ENCODE results near the gene STN1. TPM values are rescaled to one million over a fixed set of nuclear protein-coding genes. Genes with fewer than 3 reads are reported as not detected.

STN1 gene
- total and polyA plus RNA-seq, 2 of the 8 experiments (the other 6 are each of a cell fraction or from before 2014, with no cell fraction given), result 10.1 to 12.4 TPM

DNA sequence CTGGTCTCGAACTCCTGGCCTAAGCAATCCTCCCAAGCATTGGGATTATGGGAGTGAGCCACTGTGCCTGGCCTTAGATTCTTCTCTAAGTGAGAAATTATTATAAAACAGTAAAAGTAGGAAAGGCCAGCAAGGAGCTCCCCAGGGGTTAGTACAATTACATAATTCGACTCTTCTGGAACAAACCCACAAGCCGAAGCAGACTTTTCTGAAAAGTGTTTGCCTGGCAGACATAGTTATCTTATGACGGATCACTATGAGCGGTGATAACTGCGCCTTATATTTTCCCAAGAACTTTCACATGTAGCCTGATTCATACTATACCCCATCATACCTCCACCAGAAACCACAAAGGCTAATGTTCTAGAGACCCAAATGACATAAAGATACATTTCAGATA is 32.4 kb downstream of the STN1 start (continued):
- TF ChIP-seq, protein P1, sequence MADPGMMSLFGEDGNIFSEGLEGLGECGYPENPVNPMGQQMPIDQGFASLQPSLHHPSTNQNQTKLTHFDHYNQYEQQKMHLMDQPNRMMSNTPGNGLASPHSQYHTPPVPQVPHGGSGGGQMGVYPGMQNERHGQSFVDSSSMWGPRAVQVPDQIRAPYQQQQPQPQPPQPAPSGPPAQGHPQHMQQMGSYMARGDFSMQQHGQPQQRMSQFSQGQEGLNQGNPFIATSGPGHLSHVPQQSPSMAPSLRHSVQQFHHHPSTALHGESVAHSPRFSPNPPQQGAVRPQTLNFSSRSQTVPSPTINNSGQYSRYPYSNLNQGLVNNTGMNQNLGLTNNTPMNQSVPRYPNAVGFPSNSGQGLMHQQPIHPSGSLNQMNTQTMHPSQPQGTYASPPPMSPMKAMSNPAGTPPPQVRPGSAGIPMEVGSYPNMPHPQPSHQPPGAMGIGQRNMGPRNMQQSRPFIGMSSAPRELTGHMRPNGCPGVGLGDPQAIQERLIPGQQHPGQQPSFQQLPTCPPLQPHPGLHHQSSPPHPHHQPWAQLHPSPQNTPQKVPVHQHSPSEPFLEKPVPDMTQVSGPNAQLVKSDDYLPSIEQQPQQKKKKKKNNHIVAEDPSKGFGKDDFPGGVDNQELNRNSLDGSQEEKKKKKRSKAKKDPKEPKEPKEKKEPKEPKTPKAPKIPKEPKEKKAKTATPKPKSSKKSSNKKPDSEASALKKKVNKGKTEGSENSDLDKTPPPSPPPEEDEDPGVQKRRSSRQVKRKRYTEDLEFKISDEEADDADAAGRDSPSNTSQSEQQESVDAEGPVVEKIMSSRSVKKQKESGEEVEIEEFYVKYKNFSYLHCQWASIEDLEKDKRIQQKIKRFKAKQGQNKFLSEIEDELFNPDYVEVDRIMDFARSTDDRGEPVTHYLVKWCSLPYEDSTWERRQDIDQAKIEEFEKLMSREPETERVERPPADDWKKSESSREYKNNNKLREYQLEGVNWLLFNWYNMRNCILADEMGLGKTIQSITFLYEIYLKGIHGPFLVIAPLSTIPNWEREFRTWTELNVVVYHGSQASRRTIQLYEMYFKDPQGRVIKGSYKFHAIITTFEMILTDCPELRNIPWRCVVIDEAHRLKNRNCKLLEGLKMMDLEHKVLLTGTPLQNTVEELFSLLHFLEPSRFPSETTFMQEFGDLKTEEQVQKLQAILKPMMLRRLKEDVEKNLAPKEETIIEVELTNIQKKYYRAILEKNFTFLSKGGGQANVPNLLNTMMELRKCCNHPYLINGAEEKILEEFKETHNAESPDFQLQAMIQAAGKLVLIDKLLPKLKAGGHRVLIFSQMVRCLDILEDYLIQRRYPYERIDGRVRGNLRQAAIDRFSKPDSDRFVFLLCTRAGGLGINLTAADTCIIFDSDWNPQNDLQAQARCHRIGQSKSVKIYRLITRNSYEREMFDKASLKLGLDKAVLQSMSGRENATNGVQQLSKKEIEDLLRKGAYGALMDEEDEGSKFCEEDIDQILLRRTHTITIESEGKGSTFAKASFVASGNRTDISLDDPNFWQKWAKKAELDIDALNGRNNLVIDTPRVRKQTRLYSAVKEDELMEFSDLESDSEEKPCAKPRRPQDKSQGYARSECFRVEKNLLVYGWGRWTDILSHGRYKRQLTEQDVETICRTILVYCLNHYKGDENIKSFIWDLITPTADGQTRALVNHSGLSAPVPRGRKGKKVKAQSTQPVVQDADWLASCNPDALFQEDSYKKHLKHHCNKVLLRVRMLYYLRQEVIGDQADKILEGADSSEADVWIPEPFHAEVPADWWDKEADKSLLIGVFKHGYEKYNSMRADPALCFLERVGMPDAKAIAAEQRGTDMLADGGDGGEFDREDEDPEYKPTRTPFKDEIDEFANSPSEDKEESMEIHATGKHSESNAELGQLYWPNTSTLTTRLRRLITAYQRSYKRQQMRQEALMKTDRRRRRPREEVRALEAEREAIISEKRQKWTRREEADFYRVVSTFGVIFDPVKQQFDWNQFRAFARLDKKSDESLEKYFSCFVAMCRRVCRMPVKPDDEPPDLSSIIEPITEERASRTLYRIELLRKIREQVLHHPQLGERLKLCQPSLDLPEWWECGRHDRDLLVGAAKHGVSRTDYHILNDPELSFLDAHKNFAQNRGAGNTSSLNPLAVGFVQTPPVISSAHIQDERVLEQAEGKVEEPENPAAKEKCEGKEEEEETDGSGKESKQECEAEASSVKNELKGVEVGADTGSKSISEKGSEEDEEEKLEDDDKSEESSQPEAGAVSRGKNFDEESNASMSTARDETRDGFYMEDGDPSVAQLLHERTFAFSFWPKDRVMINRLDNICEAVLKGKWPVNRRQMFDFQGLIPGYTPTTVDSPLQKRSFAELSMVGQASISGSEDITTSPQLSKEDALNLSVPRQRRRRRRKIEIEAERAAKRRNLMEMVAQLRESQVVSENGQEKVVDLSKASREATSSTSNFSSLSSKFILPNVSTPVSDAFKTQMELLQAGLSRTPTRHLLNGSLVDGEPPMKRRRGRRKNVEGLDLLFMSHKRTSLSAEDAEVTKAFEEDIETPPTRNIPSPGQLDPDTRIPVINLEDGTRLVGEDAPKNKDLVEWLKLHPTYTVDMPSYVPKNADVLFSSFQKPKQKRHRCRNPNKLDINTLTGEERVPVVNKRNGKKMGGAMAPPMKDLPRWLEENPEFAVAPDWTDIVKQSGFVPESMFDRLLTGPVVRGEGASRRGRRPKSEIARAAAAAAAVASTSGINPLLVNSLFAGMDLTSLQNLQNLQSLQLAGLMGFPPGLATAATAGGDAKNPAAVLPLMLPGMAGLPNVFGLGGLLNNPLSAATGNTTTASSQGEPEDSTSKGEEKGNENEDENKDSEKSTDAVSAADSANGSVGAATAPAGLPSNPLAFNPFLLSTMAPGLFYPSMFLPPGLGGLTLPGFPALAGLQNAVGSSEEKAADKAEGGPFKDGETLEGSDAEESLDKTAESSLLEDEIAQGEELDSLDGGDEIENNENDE (IDR thresholded peaks at IDR 0.05; ENCODE audit: insufficient replicate concordance, low read length), result no peak
- no peak for TF ChIP-seq TAF7 (optimal IDR thresholded peaks at IDR 0.05; ENCODE audit: borderline replicate concordance, low read depth, low read length)

Measured in H1 (cell line).